Stomach smooth muscle (tissue), 2 donors: Measurements from ENCODE around the gene ZNF45.

Experiments used
- H3K27ac ChIP-seq: one replicate; pipeline ENCODE4 v1.7.0; 2013; ENCODE audit warnings: mild to moderate bottlenecking, low read length, inconsistent platforms
- H3K27me3 ChIP-seq, 2 donors: one replicate each; pipeline ENCODE4 v1.7.0; 2013; ENCODE audit warnings: low read length in 2 of 2; ENCODE audit not compliant: insufficient read depth in 2 of 2, control insufficient read depth in 1 of 2
- H3K36me3 ChIP-seq, 2 donors: one replicate each; pipeline ENCODE4 v1.7.0; 2013; ENCODE audit warnings: low read length in 2 of 2; ENCODE audit not compliant: control insufficient read depth in 2 of 2, insufficient read depth in 2 of 2
- H3K4me1 ChIP-seq: one replicate; pipeline ENCODE4 v1.7.0; 2013; ENCODE audit warnings: low read length; ENCODE audit not compliant: control insufficient read depth, insufficient read depth
- H3K4me3 ChIP-seq, 2 donors: one replicate each; pipeline ENCODE4 v1.7.0; 2013; ENCODE audit warnings: low read length in 2 of 2
- H3K9ac ChIP-seq, 2 donors: one replicate each; pipeline ENCODE4 v1.7.0; 2013; ENCODE audit warnings: low read length in 2 of 2, mild to moderate bottlenecking in 1 of 2
- H3K9me3 ChIP-seq, 2 donors: one replicate each; pipeline ENCODE4 v1.7.0; 2013; ENCODE audit warnings: low read length in 2 of 2; ENCODE audit not compliant: control insufficient read depth in 2 of 2
- donor health status: healthy.
- donor health status: Pancreatic carcinoma.

The ZNF45 gene

GRCh38 chr19:43910884-43911283 lies 24.2 kb downstream of the ZNF45 start:
- no peak overlapping the region for H3K27ac ChIP-seq
- no peaks in the 10 kb centered on the region for H3K27me3 ChIP-seq
- H3K9ac ChIP-seq = no peak overlapping the region
- H3K4me3 ChIP-seq = no peak overlapping the region
- H3K9me3 ChIP-seq = peaks cover 63 to 78% of the 10 kb centered on the region in 2 donors
- peaks cover 28 to 29% of the 10 kb centered on the region in 2 donors for H3K36me3 ChIP-seq
- H3K4me1 ChIP-seq = no peaks in the 10 kb centered on the region

- Histone ChIP-seq H3K36me3 (peaks cover 5 to 7% of the 10 kb centered on the region in 2 donors), H3K9ac (no peak overlapping the region), H3K4me1 (no peaks in the 10 kb centered on the region), H3K4me3 (no peak overlapping the region), H3K27ac (no peak overlapping the region), H3K27me3 (no peaks in the 10 kb centered on the region), H3K9me3 (peaks cover 53 to 58% of the 10 kb centered on the region in 2 donors)
These were observed 26.4 kb downstream of the ZNF45 start for GRCh38 chr19:43908659-43909058.

GRCh38 chr19:43906774-43907173 lies 28.3 kb downstream of the ZNF45 start:
- Histone ChIP-seq H3K4me1 (peaks cover 3% of the 10 kb centered on the region), H3K36me3 (no peaks in the 10 kb centered on the region), H3K9ac (no peak overlapping the region), H3K27ac (no peak overlapping the region), H3K27me3 (no peaks in the 10 kb centered on the region), H3K9me3 (peaks cover 45 to 47% of the 10 kb centered on the region in 2 donors), H3K4me3 (no peak overlapping the region)

GRCh38 chr19:43905897-43906296 lies 29.2 kb downstream of the ZNF45 start:
- H3K36me3 ChIP-seq = no peaks in the 10 kb centered on the region
- peaks cover 41 to 43% of the 10 kb centered on the region in 2 donors for H3K9me3 ChIP-seq
- H3K4me3 ChIP-seq = no peak overlapping the region
- H3K27me3 ChIP-seq = no peaks in the 10 kb centered on the region
- peaks cover 8% of the 10 kb centered on the region for H3K4me1 ChIP-seq
- H3K27ac ChIP-seq = no peak overlapping the region
- no peak overlapping the region for H3K9ac ChIP-seq

- peaks cover 18 to 19% of the 10 kb centered on the region in 2 donors for H3K9me3 ChIP-seq
- no peaks in the 10 kb centered on the region for H3K27me3 ChIP-seq
- H3K4me1 ChIP-seq = peaks cover 8% of the 10 kb centered on the region
- H3K4me3 ChIP-seq = peak overlapping the region; percentile 82 to 94
- no peak overlapping the region for H3K27ac ChIP-seq
- H3K9ac ChIP-seq = no peak overlapping the region
- peaks cover 0 to 5% of the 10 kb centered on the region in 2 donors for H3K36me3 ChIP-seq
These were observed 32.7 kb downstream of the ZNF45 start for GRCh38 chr19:43902399-43902798.

- Histone ChIP-seq H3K27me3 (no peaks in the 10 kb centered on the region), H3K9ac (peak overlapping the region; percentile 56 to 74), H3K4me1 (peaks cover 8% of the 10 kb centered on the region), H3K27ac (no peak overlapping the region), H3K9me3 (peaks cover 14 to 18% of the 10 kb centered on the region in 2 donors), H3K4me3 (peak overlapping the region; percentile 82 to 94), H3K36me3 (peaks cover 0 to 7% of the 10 kb centered on the region in 2 donors)
These were observed 33.4 kb downstream of the ZNF45 start for GRCh38 chr19:43901395-43902390.

- Histone ChIP-seq H3K27me3 (no peaks in the 10 kb centered on the region), H3K9me3 (peaks cover 13 to 14% of the 10 kb centered on the region in 2 donors), H3K4me3 (no peak overlapping the region), H3K9ac (no peak overlapping the region), H3K4me1 (no peaks in the 10 kb centered on the region), H3K27ac (no peak overlapping the region), H3K36me3 (peaks cover 0 to 7% of the 10 kb centered on the region in 2 donors)
These were observed 39.3 kb downstream of the ZNF45 start for GRCh38 chr19:43895727-43896308.

- peak within 1 kb of the TSS in 1 of 2 donors; percentile 19 for H3K4me3 ChIP-seq
- no peaks in the 10 kb centered on the region for H3K4me1 ChIP-seq
- H3K9ac ChIP-seq = no peak within 1 kb of the TSS
- H3K36me3 ChIP-seq = peaks cover 0 to 18% of the 10 kb centered on the region in 2 donors
- H3K27ac ChIP-seq = no peak within 1 kb of the TSS
- peaks cover 24 to 33% of the 10 kb centered on the region in 2 donors for H3K9me3 ChIP-seq
- no peaks in the 10 kb centered on the region for H3K27me3 ChIP-seq
These were observed 51.2 kb downstream of the ZNF45 start, which contains the start of gene ZNF404 for GRCh38 chr19:43883864-43884263. ZNF404 (minus strand) TSS chr19:43883964.

GRCh38 chr19:43880483-43880882 lies 54.6 kb downstream of the ZNF45 start:
- no peak overlapping the region for H3K27ac ChIP-seq
- peaks cover 0 to 23% of the 10 kb centered on the region in 2 donors for H3K36me3 ChIP-seq
- peaks cover 28 to 30% of the 10 kb centered on the region in 2 donors for H3K9me3 ChIP-seq
- no peaks in the 10 kb centered on the region for H3K27me3 ChIP-seq
- no peaks in the 10 kb centered on the region for H3K4me1 ChIP-seq
- H3K9ac ChIP-seq = no peak overlapping the region
- H3K4me3 ChIP-seq = no peak overlapping the region

GRCh38 chr19:43872547-43873336 lies 62.3 kb downstream of the ZNF45 start:
- no peaks in the 10 kb centered on the region for H3K4me1 ChIP-seq
- H3K27me3 ChIP-seq = no peaks in the 10 kb centered on the region
- peaks cover 5 to 20% of the 10 kb centered on the region in 2 donors for H3K36me3 ChIP-seq
- H3K4me3 ChIP-seq = peak overlapping the region in 1 of 2 donors; percentile 21
- H3K9ac ChIP-seq = no peak overlapping the region
- H3K9me3 ChIP-seq = peaks cover 34 to 37% of the 10 kb centered on the region in 2 donors
- no peak overlapping the region for H3K27ac ChIP-seq
